Muscle of leg (tissue), 11 donors: ENCODE measurements around the gene USP48. TPM values are rescaled to one million over a fixed set of nuclear protein-coding genes. Genes with fewer than 3 reads are reported as not detected.

ENCODE experiments used
- DNase-seq: peaks from one replicate; pipeline ENCODE4 v3.0.0; 2013
- H3K27ac ChIP-seq: one replicate; pipeline ENCODE4 v1.5.1; 2013; ENCODE audit warnings: mild to moderate bottlenecking, low read length, control low read depth
- H3K27me3 ChIP-seq: one replicate; pipeline ENCODE4 v1.6.1; 2013; ENCODE audit warnings: low read length; ENCODE audit not compliant: control insufficient read depth, insufficient read depth
- H3K36me3 ChIP-seq: one replicate; pipeline ENCODE4 v1.6.1; 2013; ENCODE audit warnings: low read length; ENCODE audit not compliant: control insufficient read depth, insufficient read depth
- H3K4me1 ChIP-seq: one replicate; pipeline ENCODE4 v1.6.1; 2013; ENCODE audit warnings: low read length; ENCODE audit not compliant: control insufficient read depth, insufficient read depth
- H3K4me3 ChIP-seq: one replicate; pipeline ENCODE4 v1.5.1; 2013; ENCODE audit warnings: low read length, control low read depth
- H3K9me3 ChIP-seq: replicated peaks from 2 replicates; pipeline ENCODE4 v1.6.1; 2013; ENCODE audit warnings: low read depth, low read length; ENCODE audit not compliant: control insufficient read depth
- WGBS: methylation state at CpG from one replicate; pipeline ENCODE4 v1.1.5; 2013; ENCODE audit warnings: missing lambda C conversion rate; ENCODE audit not compliant: insufficient coverage; 5-methylcytosine and 5-hydroxymethylcytosine counted together
- polyA plus RNA-seq, 8 donors: library from polyadenylated mRNA; unstranded; fragments of 120-200 nt; gene quantifications; one replicate each; pipeline versions ENCODE4 v1.2.1 to v1.2.3, GENCODE V29; 2013; ENCODE audit warnings: inconsistent platforms in 1 of 8, low replicate concordance in 1 of 8; ENCODE audit not compliant: insufficient read length in 8 of 8, insufficient read depth in 1 of 8
- total RNA-seq: library from RNA; stranded (reverse); fragments of 120-200 nt; gene quantifications from one replicate; pipeline ENCODE4 v1.2.4, GENCODE V29; 2013

USP48 gene
- total and polyA plus RNA-seq, 9 donors: 29.3 to 56.6 (median 43.3) TPM

- no peaks in the 10 kb centered on the region for H3K9me3 ChIP-seq
- DNase-seq: no peak
- H3K4me3 ChIP-seq: no peak overlapping the region
- WGBS: 90% methylated on average over 3 of the region's 7 CpGs
- H3K27ac ChIP-seq: no peak overlapping the region
- peaks cover 87% of the 10 kb centered on the region for H3K36me3 ChIP-seq
- no peaks in the 10 kb centered on the region for H3K27me3 ChIP-seq
- no peaks in the 10 kb centered on the region for H3K4me1 ChIP-seq
Observed at GRCh38 chr1:21825393-21825792, 42.4 kb upstream of the USP48 start.

- no peak overlapping the region for H3K4me3 ChIP-seq
- no peak for DNase-seq
- WGBS: no CpG with 5 or more reads among the region's 2 CpGs
- H3K36me3 ChIP-seq: peaks cover 86% of the 10 kb centered on the region
- no peaks in the 10 kb centered on the region for H3K27me3 ChIP-seq
- no peaks in the 10 kb centered on the region for H3K9me3 ChIP-seq
- H3K4me1 ChIP-seq: no peaks in the 10 kb centered on the region
- H3K27ac ChIP-seq: no peak overlapping the region
Observed at GRCh38 chr1:21824926-21825325, 42.0 kb upstream of the USP48 start.

- WGBS: 82% methylated on average over 11 of the region's 22 CpGs
- Histone ChIP-seq H3K36me3 (peaks cover 82% of the 10 kb centered on the region), H3K27ac (no peak overlapping the region), H3K4me1 (no peaks in the 10 kb centered on the region), H3K27me3 (no peaks in the 10 kb centered on the region), H3K9me3 (no peaks in the 10 kb centered on the region), H3K4me3 (no peak overlapping the region)
- peak; percentile 3 for DNase-seq
Observed at GRCh38 chr1:21823980-21824702, 41.2 kb upstream of the USP48 start.

- no peak overlapping the region for H3K27ac ChIP-seq
- no peaks in the 10 kb centered on the region for H3K4me1 ChIP-seq
- peaks cover 75% of the 10 kb centered on the region for H3K36me3 ChIP-seq
- peak; percentile 8 for DNase-seq
- H3K9me3 ChIP-seq: no peaks in the 10 kb centered on the region
- WGBS: 81% methylated on average over 39 of the region's 44 CpGs
- no peaks in the 10 kb centered on the region for H3K27me3 ChIP-seq
- H3K4me3 ChIP-seq: no peak overlapping the region
Observed at GRCh38 chr1:21823206-21823979, 40.4 kb upstream of the USP48 start.

GRCh38 chr1:21822349-21822748, 39.4 kb upstream of the USP48 start:
- no peak overlapping the region for H3K4me3 ChIP-seq
- H3K36me3 ChIP-seq: peaks cover 64% of the 10 kb centered on the region
- no peak overlapping the region for H3K27ac ChIP-seq
- peak; percentile 39 for DNase-seq
- 18% methylated on average over 4 of the region's 9 CpGs for WGBS
- no peaks in the 10 kb centered on the region for H3K9me3 ChIP-seq
- no peaks in the 10 kb centered on the region for H3K27me3 ChIP-seq
- no peaks in the 10 kb centered on the region for H3K4me1 ChIP-seq

- H3K9me3 ChIP-seq: no peaks in the 10 kb centered on the region
- no peak overlapping the region for H3K4me3 ChIP-seq
- no peak overlapping the region for H3K27ac ChIP-seq
- peak; percentile 13 for DNase-seq
- H3K36me3 ChIP-seq: peaks cover 57% of the 10 kb centered on the region
- WGBS: 90% methylated on average over 10 of the region's 11 CpGs
- peaks cover under 1% of the 10 kb centered on the region for H3K4me1 ChIP-seq
- no peaks in the 10 kb centered on the region for H3K27me3 ChIP-seq
Observed at GRCh38 chr1:21821385-21822019, 38.6 kb upstream of the USP48 start.

GRCh38 chr1:21820597-21821232, 37.8 kb upstream of the USP48 start:
- H3K36me3 ChIP-seq: peaks cover 51% of the 10 kb centered on the region
- H3K27ac ChIP-seq: no peak overlapping the region
- DNase-seq: no peak
- peaks cover 6% of the 10 kb centered on the region for H3K4me1 ChIP-seq
- H3K27me3 ChIP-seq: no peaks in the 10 kb centered on the region
- WGBS: 88% methylated on average over 7 of the region's 9 CpGs
- no peak overlapping the region for H3K4me3 ChIP-seq
- no peaks in the 10 kb centered on the region for H3K9me3 ChIP-seq

- H3K27ac ChIP-seq: no peak overlapping the region
- no peak for DNase-seq
- 100% methylated on average over 1 of the region's 10 CpGs for WGBS
Observed at GRCh38 chr1:21818656-21819055, 35.7 kb upstream of the USP48 start.

GRCh38 chr1:21816602-21817302, 33.8 kb upstream of the USP48 start:
- Histone ChIP-seq H3K27me3 (peaks cover 3% of the 10 kb centered on the region), H3K27ac (peak overlapping the region; percentile 62), H3K36me3 (peaks cover 14% of the 10 kb centered on the region), H3K4me1 (peaks cover 19% of the 10 kb centered on the region), H3K9me3 (peaks cover 2% of the 10 kb centered on the region), H3K4me3 (no peak overlapping the region)
- no peak for DNase-seq
- WGBS: 71% methylated on average over 7 of the region's 8 CpGs

More at GRCh38 chr1:21818656-21819055, 35.7 kb upstream of the USP48 start:
- H3K4me1 ChIP-seq: peaks cover 14% of the 10 kb centered on the region
- no peak overlapping the region for H3K4me3 ChIP-seq
- H3K36me3 ChIP-seq: peaks cover 32% of the 10 kb centered on the region
- H3K27me3 ChIP-seq: peaks cover 3% of the 10 kb centered on the region
- no peaks in the 10 kb centered on the region for H3K9me3 ChIP-seq
